MM.1S (cell line): ENCODE results near the gene CCDC43.
A peak's percentile ranks its signal among the peaks of the same experiment; 100 is the strongest.
"Not testable (repeated sequence)": the region's sequence is repeated elsewhere in the genome, so short reads cannot be mapped to it uniquely, and the experiment has no call there.

Experiments used
- DNase-seq: peaks from one replicate; pipeline ENCODE4 v3.0.0-alpha.2; 2015
- H2AFZ ChIP-seq: fragments of 300-600 bp; sonication (generic); 2 replicates; pipeline ENCODE4 v1.6.0; 2016; ENCODE audit warnings: antibody characterized with exemption, low read length
- H3F3A ChIP-seq: fragments of 300-600 bp; sonication (generic); 2 replicates; pipeline ENCODE4 v1.6.1; 2016; ENCODE audit warnings: mild to moderate bottlenecking, antibody characterized with exemption, low read length, moderate library complexity, mixed read lengths; ENCODE audit not compliant: insufficient read depth
- H3K27ac ChIP-seq: fragments of 300-600 bp; sonication (generic); 2 replicates; pipeline ENCODE4 v1.5.1; 2016; ENCODE audit warnings: mild to moderate bottlenecking, low read length
- H3K27me3 ChIP-seq: fragments of 300-600 bp; sonication (generic); replicated peaks from 2 replicates; pipeline ENCODE4 v1.6.0; 2016; ENCODE audit warnings: low read length; ENCODE audit not compliant: insufficient read depth
- H3K36me3 ChIP-seq: fragments of 300-600 bp; sonication (generic); replicated peaks from 2 replicates; pipeline ENCODE4 v1.6.1; 2016; ENCODE audit warnings: mild to moderate bottlenecking, low read length, mixed read lengths; ENCODE audit not compliant: insufficient read depth
- H3K4me1 ChIP-seq: fragments of 300-600 bp; sonication (generic); 2 replicates; pipeline ENCODE4 v1.6.1; 2016; ENCODE audit warnings: low read length, mixed read lengths
- H3K4me2 ChIP-seq: fragments of 300-600 bp; sonication (generic); 2 replicates; pipeline ENCODE4 v1.6.0; 2016; ENCODE audit warnings: low read depth, low read length
- H3K4me3 ChIP-seq: fragments of 300-600 bp; sonication (generic); 2 replicates; pipeline ENCODE4 v1.5.1; 2016; ENCODE audit warnings: low read length, mixed read lengths
- H3K79me2 ChIP-seq: fragments of 300-600 bp; sonication (generic); 2 replicates; pipeline ENCODE4 v1.6.1; 2016; ENCODE audit warnings: mixed run types, low read length, mixed read lengths
- H3K9ac ChIP-seq: fragments of 300-600 bp; sonication (generic); 2 replicates; pipeline ENCODE4 v1.6.1; 2016; ENCODE audit warnings: low read length, mixed read lengths
- H3K9me2 ChIP-seq: fragments of 300-600 bp; sonication (generic); replicated peaks from 2 replicates; pipeline ENCODE4 v1.6.1; 2016; ENCODE audit warnings: mild to moderate bottlenecking, low read length, mixed read lengths; ENCODE audit not compliant: insufficient read depth
- H3K9me3 ChIP-seq: fragments of 300-600 bp; sonication (generic); replicated peaks from 2 replicates; pipeline ENCODE4 v1.6.1; 2016; ENCODE audit warnings: mild to moderate bottlenecking, low read length, mixed read lengths; ENCODE audit not compliant: insufficient read depth
- H4K20me1 ChIP-seq: fragments of 300-600 bp; sonication (generic); 2 replicates; pipeline ENCODE4 v1.6.1; 2016; ENCODE audit warnings: mild to moderate bottlenecking, low read length, moderate library complexity, mixed read lengths; ENCODE audit not compliant: insufficient read depth
- CTCF ChIP-seq: fragments of 300-600 bp; sonication (generic); IDR thresholded peaks from 2 replicates; pipeline ENCODE4 v1.5.1; 2016; ENCODE audit warnings: antibody characterized with exemption, low read length, mixed read lengths
- EZH2 ChIP-seq: fragments of 300-600 bp; sonication (generic); optimal IDR thresholded peaks from 2 replicates; pipeline ENCODE3; 2017; ENCODE audit warnings: low read depth, mild to moderate bottlenecking, antibody characterized with exemption, low read length, mixed read lengths
- EZH2phosphoT487 ChIP-seq: fragments of 300-600 bp; sonication (generic); IDR thresholded peaks from 2 replicates; pipeline ENCODE4 v1.6.1; 2018; ENCODE audit warnings: antibody characterized with exemption, low read length

The CCDC43 gene

GRCh38 chr17:44688200-44688599, 1.4 kb downstream of the CCDC43 start:
- Histone ChIP-seq H3K4me2 (peak overlapping the region; percentile 98; the same call in 1 of the 2 replicates), H3K27me3 (no peaks in the 10 kb centered on the region), H3K4me3 (0 out of 2 replicates have a peak overlapping the region, but pooled peaks have one; percentile 94), H3K4me1 (peaks cover 12% of the 10 kb centered on the region), H3K9me2 (no peaks in the 10 kb centered on the region), H3K9ac (peak overlapping the region; percentile 80; the same call in 1 of the 2 replicates), H3K36me3 (no peaks in the 10 kb centered on the region), H3K79me2 (peaks cover 31% of the 10 kb centered on the region), H2AFZ (no peak overlapping the region), H3K27ac (no peak overlapping the region), H3K9me3 (no peaks in the 10 kb centered on the region), H4K20me1 (no peaks in the 10 kb centered on the region), H3F3A (peaks cover 8% of the 10 kb centered on the region; the same call in 1 of the 2 replicates)
- TF ChIP-seq EZH2phosphoT487 (no peak), CTCF (no peak), EZH2 (no peak)
- DNase-seq, result no peak

GRCh38 chr17:44687756-44688155, 1.8 kb downstream of the CCDC43 start:
- Histone ChIP-seq H2AFZ (no peak overlapping the region), H3K36me3 (no peaks in the 10 kb centered on the region), H3K9ac (no peak overlapping the region), H3K9me2 (no peaks in the 10 kb centered on the region), H3K4me2 (no peak overlapping the region), H4K20me1 (no peaks in the 10 kb centered on the region), H3K4me3 (no peak overlapping the region), H3F3A (peaks cover 8% of the 10 kb centered on the region; the same call in 1 of the 2 replicates), H3K27ac (no peak overlapping the region), H3K79me2 (peaks cover 31% of the 10 kb centered on the region), H3K9me3 (no peaks in the 10 kb centered on the region), H3K27me3 (no peaks in the 10 kb centered on the region), H3K4me1 (peaks cover 12% of the 10 kb centered on the region)
- no peak for DNase-seq
- TF ChIP-seq EZH2phosphoT487 (no peak), EZH2 (no peak)

GRCh38 chr17:44683303-44683702, 6.3 kb downstream of the CCDC43 start:
- not testable (repeated sequence) for H3K4me3 ChIP-seq, H3K4me1 ChIP-seq, H3K27me3 ChIP-seq, H3K27ac ChIP-seq, H3K4me2 ChIP-seq, H4K20me1 ChIP-seq, H3K36me3 ChIP-seq, DNase-seq, H3F3A ChIP-seq, H3K9me3 ChIP-seq, H3K9ac ChIP-seq, H2AFZ ChIP-seq, H3K9me2 ChIP-seq
- peaks cover 18% of the 10 kb centered on the region for H3K79me2 ChIP-seq

- H3K9ac ChIP-seq, result no peak overlapping the region
- DNase-seq, result no peak
- no peak overlapping the region for H3K4me2 ChIP-seq
- no peak overlapping the region for H2AFZ ChIP-seq
- no peaks in the 10 kb centered on the region for H3K9me3 ChIP-seq
- no peak overlapping the region for H3K4me3 ChIP-seq
- no peaks in the 10 kb centered on the region; the same call in 1 of the 2 replicates for H3K36me3 ChIP-seq
- H3K27ac ChIP-seq, result no peak overlapping the region
- H4K20me1 ChIP-seq, result no peaks in the 10 kb centered on the region
- H3F3A ChIP-seq, result no peaks in the 10 kb centered on the region
- no peaks in the 10 kb centered on the region for H3K79me2 ChIP-seq
- H3K4me1 ChIP-seq, result no peaks in the 10 kb centered on the region
- TF ChIP-seq EZH2phosphoT487 (no peak), EZH2 (no peak), CTCF (no peak)
- no peaks in the 10 kb centered on the region for H3K27me3 ChIP-seq
- H3K9me2 ChIP-seq, result no peaks in the 10 kb centered on the region
These were observed 12.4 kb downstream of the CCDC43 start for GRCh38 chr17:44677136-44677535.
